ENCODE results near the gene GRAMD1A. TPM values are rescaled to one million over a fixed set of nuclear protein-coding genes. Genes with fewer than 3 reads are reported as not detected.
"Not testable (repeated sequence)": the region's sequence is repeated elsewhere in the genome, so short reads cannot be mapped to it uniquely, and the experiment has no call there.

GRAMD1A gene
- total RNA-seq, 4 donors from 2014 or later: 27.8 to 55.3 (median 52.1) TPM

DNA sequence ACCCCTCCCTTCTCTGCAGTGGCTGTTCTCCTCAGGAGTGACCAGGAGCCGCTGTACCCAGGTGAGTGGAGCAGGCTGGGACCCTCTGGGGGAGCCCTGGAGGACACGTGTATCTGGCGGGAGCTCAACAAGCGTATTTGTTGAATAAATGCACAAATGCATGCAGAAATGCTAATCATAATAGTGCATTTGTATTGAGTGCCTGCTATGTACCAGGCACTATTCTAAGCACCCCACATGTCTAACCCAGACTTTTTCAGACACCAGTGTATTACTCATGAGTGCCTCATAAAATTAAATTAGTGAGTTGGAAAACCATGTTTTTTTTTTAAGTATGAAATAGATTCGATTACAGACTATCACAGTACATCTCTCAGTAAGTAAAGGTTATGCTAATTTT lies 49.3 kb downstream of the GRAMD1A start:
- 78% methylated on average over 4 of the region's 5 CpGs for WGBS
- intact Hi-C loops (cut with DNase I): no loop called here
- Histone ChIP-seq H3K36me3 (no peaks in the 10 kb centered on the region), H3K9me3 (no peaks in the 10 kb centered on the region), H3K4me3 (no peak overlapping the region), H3K27me3 (peaks cover 0 to under 1% (median 0%) of the 10 kb centered on the region in 4 donors), H3K27ac (replicated peaks in 1 of 4) (no peak overlapping the region), H3K4me1 (peaks cover 0 to 7% (median 4%) of the 10 kb centered on the region in 4 donors)
- no peak for TF ChIP-seq CTCF (IDR thresholded peaks at IDR 0.05)
- no peak for TF ChIP-seq POLR2AphosphoS5 (IDR thresholded peaks at IDR 0.05)
- no peak for TF ChIP-seq POLR2A (IDR thresholded peaks at IDR 0.05; ENCODE audit: low read depth)
- TF ChIP-seq EP300 (IDR thresholded peaks at IDR 0.05): no peak
- no peak for DNase-seq (ENCODE audit: extremely low spot score)

DNA sequence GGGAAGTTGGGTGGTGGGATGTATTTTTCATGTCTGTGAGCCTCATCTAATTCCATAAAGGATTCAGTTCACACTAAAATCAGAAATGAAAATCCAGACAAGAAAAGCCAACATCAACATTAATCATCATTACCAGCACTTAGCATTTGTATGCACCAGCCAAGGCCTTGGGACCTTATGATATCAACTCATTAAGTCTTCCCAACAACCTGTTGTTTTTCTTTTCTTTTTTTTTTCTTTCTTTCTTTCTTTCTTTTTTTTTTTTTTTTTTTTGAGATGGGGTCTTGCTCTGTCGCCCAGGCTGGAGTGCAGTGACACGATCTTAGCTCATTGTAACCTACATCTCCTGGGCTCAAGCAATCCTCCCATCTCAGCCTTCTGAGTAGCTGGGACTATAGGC lies 50.5 kb downstream of the GRAMD1A start:
- H3K9me3 ChIP-seq; H3K4me3 ChIP-seq; H3K36me3 ChIP-seq; DNase-seq (ENCODE audit: extremely low spot score); H3K4me1 ChIP-seq; intact Hi-C loops (cut with DNase I); H3K27ac ChIP-seq (replicated peaks in 1 of 4): not testable (repeated sequence)
- H3K27me3 ChIP-seq: peaks cover 0 to 11% (median 0%) of the 10 kb centered on the region in 4 donors
- 100% methylated on average over 2 of the region's 2 CpGs for WGBS

- H3K36me3 ChIP-seq; H3K4me1 ChIP-seq; H3K27ac ChIP-seq (replicated peaks in 1 of 4); DNase-seq (ENCODE audit: extremely low spot score); H3K9me3 ChIP-seq; H3K4me3 ChIP-seq; intact Hi-C loops (cut with DNase I): not testable (repeated sequence)
- H3K27me3 ChIP-seq: peaks cover 0 to 17% (median 0%) of the 10 kb centered on the region in 4 donors
- 100% methylated on average over 4 of the region's 4 CpGs for WGBS
These were observed 51.1 kb downstream of the GRAMD1A start for GRCh38 chr19:35051268-35051667.

GRCh38 chr19:35051796-35052195 lies 51.7 kb downstream of the GRAMD1A start:
- no peak for DNase-seq (ENCODE audit: extremely low spot score)
- Histone ChIP-seq H3K4me1 (peaks cover 0 to 7% (median 0%) of the 10 kb centered on the region in 4 donors), H3K36me3 (no peaks in the 10 kb centered on the region), H3K27ac (replicated peaks in 1 of 4) (no peak overlapping the region), H3K9me3 (no peaks in the 10 kb centered on the region), H3K4me3 (no peak overlapping the region), H3K27me3 (peaks cover 0 to 22% (median 0%) of the 10 kb centered on the region in 4 donors)
- WGBS: 87% methylated on average over 5 of the region's 5 CpGs
- intact Hi-C loops (cut with DNase I): no loop called here
- TF ChIP-seq POLR2A (IDR thresholded peaks at IDR 0.05; ENCODE audit: low read depth): no peak
- TF ChIP-seq POLR2AphosphoS5 (IDR thresholded peaks at IDR 0.05): no peak
- no peak for TF ChIP-seq CTCF (IDR thresholded peaks at IDR 0.05)
- TF ChIP-seq EP300 (IDR thresholded peaks at IDR 0.05): no peak

DNA sequence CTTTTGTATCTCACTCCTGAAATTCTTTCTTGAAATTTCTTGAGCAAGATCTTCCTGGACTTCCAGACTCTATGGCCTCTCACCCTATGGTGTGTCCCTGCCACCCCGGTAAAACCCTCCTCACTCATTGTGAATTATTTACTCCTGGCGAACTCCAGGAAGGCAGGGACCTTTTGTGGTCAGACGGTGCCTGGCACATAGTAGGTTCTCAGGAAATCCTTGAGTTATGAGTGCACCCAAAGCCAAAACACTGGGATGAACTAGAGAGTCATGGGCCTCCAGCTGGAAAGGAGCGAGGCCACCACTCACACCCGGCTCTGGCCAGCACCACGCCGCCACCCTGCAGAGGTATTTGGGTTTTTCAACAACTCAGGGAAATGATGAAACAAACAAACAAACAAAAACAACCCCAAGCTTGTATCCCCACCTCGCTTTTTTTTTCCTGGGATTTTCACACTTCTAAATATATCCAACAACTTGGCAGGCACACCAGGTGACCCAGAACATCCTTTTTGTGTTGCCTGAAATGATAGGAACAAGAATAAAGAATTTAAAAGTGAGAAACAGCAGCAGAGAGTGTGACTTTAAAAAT lies 52.6 kb downstream of the GRAMD1A start:
- 73% methylated on average over 8 of the region's 8 CpGs for WGBS
- DNase-seq (ENCODE audit: extremely low spot score): no peak
- Histone ChIP-seq H3K4me3 (no peak overlapping the region), H3K4me1 (peaks cover 0 to 7% (median 0%) of the 10 kb centered on the region in 4 donors), H3K27me3 (peaks cover 0 to 22% (median 0%) of the 10 kb centered on the region in 4 donors), H3K36me3 (no peaks in the 10 kb centered on the region), H3K9me3 (no peaks in the 10 kb centered on the region), H3K27ac (replicated peaks in 1 of 4) (no peak overlapping the region)
- intact Hi-C loops (cut with DNase I): no loop called here
- TF ChIP-seq POLR2A (IDR thresholded peaks at IDR 0.05; ENCODE audit: low read depth): no peak
- no peak for TF ChIP-seq POLR2AphosphoS5 (IDR thresholded peaks at IDR 0.05)
- no peak for TF ChIP-seq CTCF (IDR thresholded peaks at IDR 0.05)
- TF ChIP-seq EP300 (IDR thresholded peaks at IDR 0.05): no peak
